T-helper 17 cell (primary cell): Measurements from ENCODE around the gene CPA5. TPM values are rescaled to one million over a fixed set of nuclear protein-coding genes. Genes with fewer than 3 reads are reported as not detected.

ENCODE experiments used
- ATAC-seq: fragments of 150-1000 bp; cut with Tn5 transposase; 2 replicates; pipeline ENCODE4 v1.10.0; 2021; ENCODE audit warnings: mild to moderate bottlenecking, moderate library complexity
- DNase-seq, 3 donors: peaks; one replicate each; pipeline versions ENCODE4 v3.0.0 to v3.0.0-alpha.2; 2020 to 2021
- H3K9me3 ChIP-seq: one replicate; pipeline ENCODE4 v1.7.0; 2013; ENCODE audit warnings: low read length, mild to moderate bottlenecking; ENCODE audit not compliant: control insufficient read depth, poor library complexity, severe bottlenecking
- H3K27ac Mint-ChIP-seq: one replicate; pipeline ENCODE4 v1.8.0; 2022; ENCODE audit warnings: mild to moderate bottlenecking, moderate library complexity, mixed read lengths
- H3K27me3 Mint-ChIP-seq: one replicate; pipeline ENCODE4 v1.8.0; 2022; ENCODE audit warnings: mixed read lengths
- H3K36me3 Mint-ChIP-seq: one replicate; pipeline ENCODE4 v1.8.0; 2022; ENCODE audit warnings: low read depth, mixed read lengths
- H3K4me1 Mint-ChIP-seq: one replicate; pipeline ENCODE4 v1.8.0; 2022; ENCODE audit warnings: mild to moderate bottlenecking, mixed read lengths
- H3K4me3 Mint-ChIP-seq: one replicate; pipeline ENCODE4 v1.8.0; 2022; ENCODE audit warnings: mild to moderate bottlenecking, moderate library complexity, mixed read lengths
- total RNA-seq, 4 donors: library from RNA in 2 of 4; stranded (reverse) in 2 of 4; gene quantifications; one replicate each; pipeline ENCODE4 v1.2.3 and lab custom pipeline; 2022 to 2026

CPA5 gene
- total RNA-seq, 2 donors from 2014 or later, result 2.5 to 11.5 TPM

DNA sequence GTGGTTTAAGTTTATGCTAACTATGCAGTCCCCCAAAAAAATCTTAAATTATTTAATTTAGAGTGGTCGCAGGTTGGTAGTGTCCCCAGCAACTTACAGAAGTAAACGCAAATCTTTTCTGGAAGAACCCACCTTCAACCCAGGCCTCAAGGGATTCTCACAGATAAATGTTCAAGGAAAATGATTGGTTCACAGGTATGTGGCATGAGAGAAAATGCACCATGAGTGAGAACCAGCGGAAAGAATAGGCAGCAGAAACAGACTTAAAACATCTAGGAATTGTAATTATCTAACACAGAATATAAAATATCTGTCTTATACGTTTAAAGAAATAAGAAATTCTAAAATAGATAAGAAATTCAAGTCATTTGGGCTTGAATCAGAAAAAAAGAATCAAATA, 2.7 kb upstream of the CPA5 start:
- no peak overlapping the region for H3K27ac Mint-ChIP-seq
- no peak for DNase-seq
- ATAC-seq, result no peak
- no peaks in the 10 kb centered on the region for H3K4me1 Mint-ChIP-seq
- H3K9me3 ChIP-seq, result no peaks in the 10 kb centered on the region
- H3K36me3 Mint-ChIP-seq, result no peaks in the 10 kb centered on the region
- H3K27me3 Mint-ChIP-seq, result no peaks in the 10 kb centered on the region
- no peak overlapping the region for H3K4me3 Mint-ChIP-seq

DNA sequence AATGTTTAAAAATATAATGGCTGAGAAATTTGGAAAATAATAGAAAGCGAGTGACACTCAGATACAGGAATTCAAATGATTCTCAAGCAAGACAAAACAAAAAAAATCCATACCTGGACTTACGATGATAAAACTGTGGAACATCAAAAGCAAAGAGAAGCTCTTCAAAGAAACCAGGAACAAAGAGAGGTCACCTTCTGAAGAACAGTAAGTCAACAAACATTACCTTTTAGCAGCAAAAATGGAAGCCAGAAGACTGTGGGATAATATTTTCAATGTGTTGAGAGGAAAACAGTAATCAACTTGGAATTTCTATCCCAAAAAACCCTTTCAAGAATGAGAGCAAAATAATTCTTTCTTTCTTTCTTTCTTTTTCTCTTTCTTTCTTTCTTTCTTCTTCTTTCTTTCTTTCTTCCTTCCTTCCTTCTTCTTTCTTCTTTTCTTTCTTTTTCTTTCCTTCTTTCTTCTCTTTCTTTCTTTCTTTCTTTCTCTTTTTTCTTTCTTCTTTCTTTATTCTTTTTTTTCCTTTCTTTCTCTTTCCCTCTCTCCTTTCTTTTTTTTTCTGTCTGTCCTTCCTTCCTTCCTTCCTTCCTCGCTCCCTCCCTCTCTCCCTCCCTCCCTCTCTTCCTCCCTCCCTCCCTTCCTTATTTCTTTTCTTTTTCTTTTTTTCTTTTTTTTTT, 1.8 kb upstream of the CPA5 start:
- no peak overlapping the region for H3K27ac Mint-ChIP-seq
- no peaks in the 10 kb centered on the region for H3K36me3 Mint-ChIP-seq
- no peaks in the 10 kb centered on the region for H3K4me1 Mint-ChIP-seq
- H3K4me3 Mint-ChIP-seq, result no peak overlapping the region
- H3K9me3 ChIP-seq, result no peaks in the 10 kb centered on the region
- DNase-seq (no peak), ATAC-seq (no peak)
- H3K27me3 Mint-ChIP-seq, result peaks cover 6% of the 10 kb centered on the region

DNA sequence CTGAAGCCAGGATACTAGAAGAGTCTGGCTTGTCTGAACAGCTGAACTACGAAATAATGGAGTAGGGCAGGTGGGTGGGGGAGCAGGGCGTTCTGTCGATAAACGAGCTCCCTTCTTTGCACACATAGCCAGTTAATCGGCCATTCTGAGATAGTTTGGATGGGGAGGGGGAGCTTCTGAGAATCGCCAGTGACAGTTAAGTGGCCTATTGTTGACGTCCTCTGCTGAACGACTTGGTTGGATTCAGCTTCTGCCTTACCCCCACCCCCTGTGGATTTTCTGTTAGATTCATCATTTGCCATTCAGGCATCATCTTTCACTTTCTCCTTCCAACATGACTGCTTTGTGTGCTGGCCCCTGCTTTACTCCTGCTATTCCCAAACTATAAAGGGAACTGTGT, 520 bp downstream of the CPA5 start:
- no peaks in the 10 kb centered on the region for H3K36me3 Mint-ChIP-seq
- H3K4me1 Mint-ChIP-seq, result peaks cover 4% of the 10 kb centered on the region
- peaks cover 12% of the 10 kb centered on the region for H3K27me3 Mint-ChIP-seq
- no peak overlapping the region for H3K27ac Mint-ChIP-seq
- no peak for DNase-seq
- no peaks in the 10 kb centered on the region for H3K9me3 ChIP-seq
- H3K4me3 Mint-ChIP-seq, result no peak overlapping the region
- ATAC-seq, result no peak

DNA sequence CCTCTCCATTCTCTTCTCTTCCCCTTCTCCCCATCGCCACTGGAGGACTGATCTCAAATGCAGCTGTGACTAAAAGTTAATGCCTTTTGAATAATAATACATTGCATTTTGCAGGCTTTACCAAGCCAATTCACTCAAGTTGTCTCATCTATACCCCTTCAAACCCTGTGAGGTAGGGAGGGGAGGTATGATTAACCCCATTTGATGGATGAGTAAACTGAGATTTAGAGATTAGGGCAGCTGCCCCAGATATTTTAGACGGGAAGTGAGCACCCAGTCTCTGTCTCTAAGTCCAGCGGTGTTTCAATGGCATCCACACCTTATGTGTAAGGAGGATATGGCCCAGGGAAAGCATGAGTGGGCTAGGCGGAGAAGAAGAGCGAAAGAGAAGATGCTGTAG, 1.1 kb downstream of the CPA5 start:
- H3K4me3 Mint-ChIP-seq, result no peak overlapping the region
- H3K27me3 Mint-ChIP-seq, result peaks cover 18% of the 10 kb centered on the region
- no peaks in the 10 kb centered on the region for H3K9me3 ChIP-seq
- ATAC-seq, result no peak
- H3K27ac Mint-ChIP-seq, result no peak overlapping the region
- H3K4me1 Mint-ChIP-seq, result peaks cover 7% of the 10 kb centered on the region
- no peak for DNase-seq
- no peaks in the 10 kb centered on the region for H3K36me3 Mint-ChIP-seq

DNA sequence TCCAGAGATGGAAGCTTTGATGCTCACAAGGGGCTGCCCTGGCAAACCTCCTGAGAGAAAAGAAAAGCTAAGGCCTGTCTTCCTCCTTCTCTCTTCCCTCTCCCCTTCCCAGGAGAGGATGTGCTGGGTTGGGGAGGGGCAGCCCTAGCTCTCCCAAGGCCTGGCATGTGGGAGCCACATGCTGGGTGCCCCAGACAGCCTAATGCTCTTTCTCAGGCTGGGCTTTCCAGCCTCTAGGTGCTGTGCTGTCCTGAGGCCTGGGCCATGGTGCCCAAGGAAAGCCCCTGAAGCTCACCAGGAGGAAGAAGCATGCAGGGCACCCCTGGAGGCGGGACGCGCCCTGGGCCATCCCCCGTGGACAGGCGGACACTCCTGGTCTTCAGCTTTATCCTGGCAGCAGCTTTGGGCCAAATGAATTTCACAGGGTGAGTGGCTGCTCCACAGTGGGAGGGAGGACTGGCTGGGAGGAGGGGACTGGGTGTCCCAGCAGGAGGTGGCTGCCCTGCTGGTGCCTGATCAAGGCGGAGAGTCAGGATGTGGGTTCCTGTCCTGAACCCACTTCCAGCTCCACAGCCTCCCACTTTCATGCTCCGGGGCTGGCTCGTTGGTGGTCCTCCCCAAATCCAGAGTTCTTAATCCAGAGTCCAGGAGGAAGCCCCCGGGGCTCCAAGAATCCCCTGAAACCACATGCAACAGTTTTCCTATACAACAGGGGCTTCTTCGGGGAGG, 1.7 kb downstream of the CPA5 start:
- Mint-ChIP-seq H3K27me3 (peaks cover 24% of the 10 kb centered on the region), H3K27ac (no peak overlapping the region), H3K4me3 (no peak overlapping the region), H3K36me3 (no peaks in the 10 kb centered on the region), H3K4me1 (peaks cover 12% of the 10 kb centered on the region)
- DNase-seq (no peak), ATAC-seq (no peak)
- H3K9me3 ChIP-seq, result no peaks in the 10 kb centered on the region

DNA sequence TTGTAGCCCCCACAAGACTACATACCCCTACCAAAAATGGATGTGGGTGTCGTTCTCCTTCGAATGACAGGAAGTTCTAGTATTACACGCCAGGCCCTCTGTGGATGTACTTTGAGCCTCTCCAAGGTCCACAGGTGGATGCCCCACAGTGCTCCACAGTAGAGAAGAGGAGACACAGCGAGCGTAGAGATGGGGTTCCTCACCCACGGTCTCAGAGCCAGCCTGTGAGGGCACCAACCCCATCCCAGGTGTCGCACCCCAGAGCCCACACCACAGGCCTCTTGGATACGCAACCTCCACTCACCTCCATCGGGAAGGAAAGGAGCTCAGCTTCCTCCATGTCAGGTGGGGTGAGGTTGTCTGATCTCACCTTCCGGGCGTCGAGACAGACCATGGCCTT, 2.3 kb downstream of the CPA5 start:
- DNase-seq, result no peak
- ATAC-seq, result no peak
- H3K9me3 ChIP-seq, result no peaks in the 10 kb centered on the region
- H3K4me1 Mint-ChIP-seq, result peaks cover 14% of the 10 kb centered on the region
- H3K27me3 Mint-ChIP-seq, result peaks cover 30% of the 10 kb centered on the region
- no peaks in the 10 kb centered on the region for H3K36me3 Mint-ChIP-seq
- no peak overlapping the region for H3K27ac Mint-ChIP-seq
- no peak overlapping the region for H3K4me3 Mint-ChIP-seq

DNA sequence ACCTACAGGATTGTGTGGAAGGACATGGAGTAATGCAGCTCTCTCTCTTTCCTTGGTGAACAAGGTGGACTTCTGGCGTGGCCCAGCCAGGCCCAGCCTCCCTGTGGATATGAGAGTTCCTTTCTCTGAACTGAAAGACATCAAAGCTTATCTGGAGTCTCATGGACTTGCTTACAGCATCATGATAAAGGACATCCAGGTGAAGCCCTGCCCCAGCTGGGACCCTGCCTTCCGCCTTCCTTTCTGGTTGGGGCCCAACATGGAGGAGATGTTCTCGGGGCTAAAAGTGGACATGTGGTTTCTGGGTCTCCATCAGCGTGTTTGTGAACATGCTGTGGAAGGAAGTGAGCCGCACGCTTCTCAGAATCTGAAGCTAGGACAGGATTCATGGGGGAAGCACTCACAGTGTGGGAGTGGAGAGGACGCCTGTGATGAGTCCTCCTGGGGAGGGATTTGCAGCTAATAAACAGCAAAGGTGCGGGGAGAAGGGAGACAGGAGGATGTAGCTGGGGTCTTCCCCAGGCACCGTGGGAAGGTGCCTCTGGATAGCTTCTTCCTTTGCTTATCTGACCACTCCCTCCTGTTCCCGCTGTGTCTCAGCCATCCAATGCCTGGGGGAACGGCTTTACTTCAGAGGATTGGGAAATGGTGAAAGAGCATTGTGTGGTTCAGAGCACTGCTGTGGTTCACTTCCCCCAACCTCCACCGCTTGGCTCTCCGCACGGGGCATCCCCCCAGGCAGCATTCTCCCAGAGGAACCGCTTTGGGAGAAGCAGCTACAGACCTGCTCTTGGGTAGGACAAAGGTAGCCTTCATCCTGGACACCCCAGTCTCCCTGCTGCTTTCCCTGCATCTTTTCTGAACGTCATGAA, 5.5 kb downstream of the CPA5 start:
- no peak overlapping the region for H3K27ac Mint-ChIP-seq
- no peaks in the 10 kb centered on the region for H3K36me3 Mint-ChIP-seq
- peak overlapping the region; percentile 66 for H3K4me3 Mint-ChIP-seq
- H3K4me1 Mint-ChIP-seq, result peaks cover 14% of the 10 kb centered on the region
- DNase-seq, result no peak
- no peaks in the 10 kb centered on the region for H3K9me3 ChIP-seq
- H3K27me3 Mint-ChIP-seq, result peaks cover 36% of the 10 kb centered on the region
- no peak for ATAC-seq

DNA sequence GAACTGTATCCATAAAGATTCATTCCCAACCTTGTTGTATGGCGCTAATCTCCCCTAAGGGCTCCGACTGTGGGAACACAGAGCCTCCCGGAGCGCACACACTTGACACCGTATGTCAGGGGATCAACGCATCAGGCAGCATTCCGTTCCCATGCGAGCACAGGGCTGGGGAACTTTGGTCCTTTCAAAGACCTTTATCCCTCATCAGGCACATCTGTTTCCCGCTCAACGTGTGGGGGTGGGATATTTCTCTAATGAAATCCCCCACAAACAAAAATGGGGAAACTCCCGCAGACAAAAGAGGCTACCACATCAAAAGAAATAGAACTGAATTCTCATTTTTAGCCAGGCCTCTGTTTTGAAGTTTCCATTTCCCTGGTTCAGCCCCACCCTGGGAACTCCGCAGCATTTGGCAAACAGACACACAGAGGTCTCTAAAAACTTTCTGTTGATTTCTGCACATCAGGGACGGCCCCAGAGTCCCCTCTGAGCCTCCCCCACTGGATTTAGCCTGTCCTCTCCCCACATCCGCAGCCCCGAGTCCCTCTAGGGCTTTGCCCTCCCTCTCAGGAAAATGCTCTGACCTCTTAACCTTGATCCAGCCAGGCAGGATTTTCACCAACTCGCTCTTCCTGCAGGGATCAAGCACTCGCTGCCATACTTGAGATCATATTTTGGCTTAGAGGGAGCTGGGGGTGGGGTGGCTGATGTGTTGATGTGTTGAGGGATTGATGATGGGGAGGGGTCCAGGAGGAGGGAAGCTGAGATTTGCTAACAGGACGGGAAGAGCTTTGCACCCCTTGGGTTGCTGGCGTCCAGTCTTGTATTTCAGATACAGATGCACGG, 6.6 kb downstream of the CPA5 start:
- H3K9me3 ChIP-seq, result no peaks in the 10 kb centered on the region
- Mint-ChIP-seq H3K27ac (peak overlapping the region; percentile 6), H3K36me3 (no peaks in the 10 kb centered on the region), H3K4me3 (peak overlapping the region; percentile 66), H3K4me1 (peaks cover 14% of the 10 kb centered on the region), H3K27me3 (peaks cover 36% of the 10 kb centered on the region)
- DNase-seq (no peak), ATAC-seq (no peak)

DNA sequence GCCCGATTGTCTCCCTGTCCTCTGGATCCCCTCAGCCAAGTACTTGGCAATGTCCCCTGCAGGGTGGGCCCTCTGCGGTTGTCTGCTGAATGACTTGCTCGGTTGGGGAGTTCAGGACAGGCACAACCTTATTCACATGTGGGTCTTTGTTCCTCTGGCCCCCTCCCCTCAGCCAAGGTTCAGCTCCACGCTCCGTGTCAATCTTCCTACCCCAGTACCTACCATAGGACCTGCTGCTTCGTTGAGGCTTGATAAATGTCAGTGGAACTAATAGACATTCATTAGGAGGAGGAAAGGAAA, 7.1 kb downstream of the CPA5 start:
- Mint-ChIP-seq H3K4me1 (peaks cover 14% of the 10 kb centered on the region), H3K27ac (peak overlapping the region; percentile 6), H3K36me3 (no peaks in the 10 kb centered on the region), H3K27me3 (peaks cover 36% of the 10 kb centered on the region), H3K4me3 (no peak overlapping the region)
- no peak for DNase-seq
- H3K9me3 ChIP-seq, result no peaks in the 10 kb centered on the region
- ATAC-seq, result no peak

DNA sequence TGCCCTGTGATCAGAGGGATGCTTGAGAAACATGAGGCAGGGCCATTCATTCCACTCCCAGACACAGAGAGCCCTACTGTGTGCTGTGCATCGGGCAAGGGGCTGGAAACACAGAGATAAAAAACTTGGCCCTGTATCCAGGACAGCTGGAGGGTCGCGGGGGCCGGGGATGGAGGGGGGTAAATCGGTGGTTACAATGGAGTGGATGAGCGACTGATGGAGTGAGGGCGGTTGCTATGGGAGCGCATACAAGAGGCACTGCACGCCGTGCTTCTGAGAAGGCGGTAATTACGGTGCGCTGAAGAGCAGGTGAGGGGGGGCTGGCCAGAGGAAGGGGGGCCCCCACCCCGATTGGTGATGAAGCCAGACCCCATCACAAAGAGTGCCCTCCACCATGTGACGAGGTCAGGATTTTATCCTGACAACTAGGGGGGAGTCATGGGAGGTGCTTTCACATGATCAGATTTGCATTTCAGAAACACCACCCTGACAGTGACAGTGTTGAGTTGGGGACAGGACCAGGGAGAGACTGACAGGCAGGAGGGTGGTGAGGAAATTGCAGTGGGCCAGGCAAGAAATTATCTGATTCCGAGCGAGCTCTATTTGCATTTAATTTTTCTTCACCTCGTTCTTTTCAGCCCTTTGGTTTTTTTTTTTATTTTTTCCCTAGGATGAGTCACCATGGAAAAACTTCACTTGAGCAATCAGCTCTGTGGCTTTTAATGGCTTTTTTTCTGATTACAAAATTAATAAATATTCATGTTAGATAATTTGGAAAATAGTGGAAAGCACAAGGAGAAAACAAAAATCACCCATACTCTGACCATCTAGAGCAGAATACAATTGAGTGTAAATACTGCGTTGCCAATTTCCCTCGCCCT, 7.8 kb downstream of the CPA5 start:
- DNase-seq (no peak), ATAC-seq (no peak)
- Mint-ChIP-seq H3K4me3 (no peak overlapping the region), H3K27ac (no peak overlapping the region), H3K4me1 (peaks cover 14% of the 10 kb centered on the region), H3K36me3 (no peaks in the 10 kb centered on the region), H3K27me3 (peaks cover 35% of the 10 kb centered on the region)
- H3K9me3 ChIP-seq, result no peaks in the 10 kb centered on the region

DNA sequence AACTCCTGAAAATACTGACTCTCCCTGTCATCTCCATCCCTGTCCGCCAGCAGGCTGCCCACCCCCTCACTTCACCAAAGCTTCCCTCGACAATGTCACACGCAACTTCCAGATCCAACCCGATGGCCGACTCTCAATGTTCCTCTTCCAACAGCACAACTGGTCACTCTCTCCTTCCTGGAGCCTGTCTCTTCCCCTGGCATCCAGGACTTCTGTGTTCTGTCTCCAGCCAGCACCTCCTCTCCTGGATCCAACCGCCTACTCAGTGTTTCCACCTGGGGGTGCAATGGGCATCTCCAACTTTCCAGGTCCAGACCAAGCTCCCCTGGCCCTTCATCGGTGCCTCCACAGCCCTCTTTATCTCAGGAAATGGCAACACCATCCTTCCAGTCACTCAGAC, 8.6 kb downstream of the CPA5 start:
- H3K9me3 ChIP-seq, result no peaks in the 10 kb centered on the region
- H3K4me1 Mint-ChIP-seq, result peaks cover 14% of the 10 kb centered on the region
- no peaks in the 10 kb centered on the region for H3K36me3 Mint-ChIP-seq
- no peak for ATAC-seq
- peaks cover 30% of the 10 kb centered on the region for H3K27me3 Mint-ChIP-seq
- no peak overlapping the region for H3K4me3 Mint-ChIP-seq
- no peak for DNase-seq
- no peak overlapping the region for H3K27ac Mint-ChIP-seq

DNA sequence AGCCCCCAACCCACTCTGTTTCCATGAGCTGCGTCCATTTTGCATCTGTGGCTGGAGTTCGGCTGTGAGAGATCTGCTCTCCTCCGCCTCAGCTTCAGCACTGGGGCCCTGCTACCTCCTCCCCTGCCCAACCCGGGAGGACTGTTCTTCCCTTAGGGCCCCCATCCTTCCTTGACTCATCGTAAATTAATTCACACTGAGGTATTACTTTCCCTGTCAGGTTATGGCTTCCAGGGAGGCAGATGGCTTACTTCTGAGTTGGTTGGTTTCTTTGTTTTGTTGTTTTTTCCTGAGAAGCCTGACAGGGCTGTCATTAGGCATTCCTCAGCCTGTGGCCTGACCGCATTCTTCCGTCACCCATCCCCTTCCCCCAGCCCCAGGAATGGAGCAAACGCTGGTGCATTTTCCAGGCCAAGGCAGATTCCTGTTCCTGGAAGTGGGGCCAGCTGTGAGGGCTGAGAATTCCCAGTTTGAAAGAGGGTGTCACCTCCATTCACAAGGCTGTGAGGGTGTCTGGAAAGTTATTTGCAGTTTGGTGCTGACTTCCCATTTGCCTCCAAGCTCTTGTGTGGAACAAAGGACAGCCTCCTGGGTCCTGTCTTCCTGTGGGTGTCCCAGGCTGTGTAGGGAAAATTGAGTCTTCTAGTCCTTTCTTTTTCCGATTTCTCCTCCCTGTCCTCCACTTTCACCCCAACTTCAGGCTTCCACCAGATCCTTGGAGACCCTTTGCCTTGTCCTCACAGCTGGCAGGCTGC, 11.7 kb downstream of the CPA5 start:
- no peaks in the 10 kb centered on the region for H3K9me3 ChIP-seq
- H3K36me3 Mint-ChIP-seq, result no peaks in the 10 kb centered on the region
- no peak overlapping the region for H3K27ac Mint-ChIP-seq
- ATAC-seq (no peak), DNase-seq (no peak)
- H3K4me3 Mint-ChIP-seq, result no peak overlapping the region
- peaks cover 3% of the 10 kb centered on the region for H3K4me1 Mint-ChIP-seq
- H3K27me3 Mint-ChIP-seq, result peaks cover 13% of the 10 kb centered on the region
